ENCODE data around the gene MDH1B. TPM values are rescaled to one million over a fixed set of nuclear protein-coding genes. Genes with fewer than 3 reads are reported as not detected.
A peak's percentile ranks its signal among the peaks of the same experiment; 100 is the strongest.

MDH1B gene
- total RNA-seq, 1 donor from 2014 or later = 1.8 TPM

DNA sequence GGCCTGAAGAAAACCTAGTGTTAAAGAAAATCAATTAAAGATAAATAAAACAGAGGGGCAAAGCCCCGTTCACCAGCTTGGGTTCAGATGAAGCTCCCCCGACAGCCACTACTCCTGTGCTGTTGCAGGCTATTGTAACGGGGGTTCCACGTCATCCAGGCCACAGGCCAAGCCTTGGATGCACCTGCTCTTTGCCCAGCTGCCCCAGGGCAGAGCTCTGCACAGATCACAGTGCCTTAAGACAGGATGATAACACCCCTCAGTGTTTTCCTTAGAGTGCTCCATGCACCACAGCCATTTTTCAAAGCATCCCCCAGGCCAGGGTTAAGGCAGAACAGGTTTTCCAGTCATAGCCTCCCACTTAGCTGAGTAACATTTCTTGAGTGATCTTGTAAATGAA is 32.2 kb upstream of the MDH1B start:
- no peaks in the 10 kb centered on the region for H3K27me3 ChIP-seq (ENCODE audit: control insufficient read depth, insufficient read depth, low read length)
- H3K36me3 ChIP-seq (ENCODE audit: control insufficient read depth, insufficient read depth, low read length) = no peaks in the 10 kb centered on the region
- DNase-seq (ENCODE audit: low read depth) = no peak
- TF ChIP-seq, protein P1, sequence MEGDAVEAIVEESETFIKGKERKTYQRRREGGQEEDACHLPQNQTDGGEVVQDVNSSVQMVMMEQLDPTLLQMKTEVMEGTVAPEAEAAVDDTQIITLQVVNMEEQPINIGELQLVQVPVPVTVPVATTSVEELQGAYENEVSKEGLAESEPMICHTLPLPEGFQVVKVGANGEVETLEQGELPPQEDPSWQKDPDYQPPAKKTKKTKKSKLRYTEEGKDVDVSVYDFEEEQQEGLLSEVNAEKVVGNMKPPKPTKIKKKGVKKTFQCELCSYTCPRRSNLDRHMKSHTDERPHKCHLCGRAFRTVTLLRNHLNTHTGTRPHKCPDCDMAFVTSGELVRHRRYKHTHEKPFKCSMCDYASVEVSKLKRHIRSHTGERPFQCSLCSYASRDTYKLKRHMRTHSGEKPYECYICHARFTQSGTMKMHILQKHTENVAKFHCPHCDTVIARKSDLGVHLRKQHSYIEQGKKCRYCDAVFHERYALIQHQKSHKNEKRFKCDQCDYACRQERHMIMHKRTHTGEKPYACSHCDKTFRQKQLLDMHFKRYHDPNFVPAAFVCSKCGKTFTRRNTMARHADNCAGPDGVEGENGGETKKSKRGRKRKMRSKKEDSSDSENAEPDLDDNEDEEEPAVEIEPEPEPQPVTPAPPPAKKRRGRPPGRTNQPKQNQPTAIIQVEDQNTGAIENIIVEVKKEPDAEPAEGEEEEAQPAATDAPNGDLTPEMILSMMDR (IDR thresholded peaks at IDR 0.05; ENCODE audit: insufficient read depth, low read length, poor library complexity, severe bottlenecking) = no peak
- no peak overlapping the region for H3K4me3 ChIP-seq (ENCODE audit: low read depth, low read length)

DNA sequence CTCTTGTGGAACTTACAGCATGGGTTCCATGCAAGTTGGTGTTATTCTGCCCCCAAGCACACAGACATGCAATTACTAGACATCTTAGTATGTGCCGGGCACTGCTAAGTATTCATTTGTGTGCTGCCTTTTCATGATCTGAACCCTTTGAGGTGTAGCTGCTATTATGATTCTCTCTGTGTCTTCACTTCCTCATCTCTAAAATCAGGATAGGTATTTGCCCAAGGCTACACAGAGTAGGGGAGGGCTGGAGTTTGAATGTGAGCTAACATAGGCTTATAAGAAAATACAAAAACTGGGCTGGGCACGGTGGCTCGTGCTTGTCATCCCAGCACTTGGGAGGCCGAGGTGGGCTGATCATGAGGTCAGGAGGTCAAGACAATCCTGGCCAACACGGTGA is 27.5 kb upstream of the MDH1B start:
- DNase-seq (ENCODE audit: low read depth) = no peak
- H3K4me3 ChIP-seq (ENCODE audit: low read depth, low read length) = no peak overlapping the region
- no peaks in the 10 kb centered on the region for H3K36me3 ChIP-seq (ENCODE audit: control insufficient read depth, insufficient read depth, low read length)
- TF ChIP-seq, protein P1 (IDR thresholded peaks at IDR 0.05; ENCODE audit: insufficient read depth, low read length, poor library complexity, severe bottlenecking) = no peak
- no peaks in the 10 kb centered on the region for H3K27me3 ChIP-seq (ENCODE audit: control insufficient read depth, insufficient read depth, low read length)

DNA sequence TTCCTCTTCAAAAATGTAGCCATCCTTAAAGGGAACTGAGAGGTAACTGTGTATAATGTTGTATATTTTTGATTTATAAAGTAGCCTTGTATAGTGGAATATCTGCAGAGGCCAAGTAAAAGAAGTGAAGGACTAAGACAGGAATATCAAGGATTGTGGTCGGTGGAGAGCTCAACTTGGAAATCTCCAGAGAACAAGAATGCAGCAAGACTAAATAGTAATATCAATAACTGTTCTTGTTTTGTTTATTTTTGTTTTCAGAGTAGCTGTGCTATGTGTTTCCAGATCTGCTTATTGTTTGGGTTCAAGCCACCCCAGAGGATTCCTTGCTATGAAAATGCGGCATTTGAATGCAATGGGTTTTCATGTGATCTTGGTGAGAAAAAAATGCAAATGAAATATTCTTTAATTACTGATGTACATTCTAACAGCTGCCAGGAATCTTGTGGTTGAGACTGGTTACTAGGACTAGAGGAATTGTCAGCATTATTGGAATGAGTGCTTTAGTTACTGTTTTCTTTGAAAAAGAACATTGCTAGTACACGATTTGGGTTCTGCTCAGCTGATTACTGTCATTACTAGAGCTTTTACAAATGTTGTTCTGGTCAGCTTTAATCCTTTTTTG is 25.3 kb upstream of the MDH1B start:
- TF ChIP-seq, protein P1 (IDR thresholded peaks at IDR 0.05; ENCODE audit: insufficient read depth, low read length, poor library complexity, severe bottlenecking) = no peak
- H3K27me3 ChIP-seq (ENCODE audit: control insufficient read depth, insufficient read depth, low read length) = no peaks in the 10 kb centered on the region
- no peaks in the 10 kb centered on the region for H3K36me3 ChIP-seq (ENCODE audit: control insufficient read depth, insufficient read depth, low read length)
- no peak for DNase-seq (ENCODE audit: low read depth)
- H3K4me3 ChIP-seq (ENCODE audit: low read depth, low read length) = no peak overlapping the region

DNA sequence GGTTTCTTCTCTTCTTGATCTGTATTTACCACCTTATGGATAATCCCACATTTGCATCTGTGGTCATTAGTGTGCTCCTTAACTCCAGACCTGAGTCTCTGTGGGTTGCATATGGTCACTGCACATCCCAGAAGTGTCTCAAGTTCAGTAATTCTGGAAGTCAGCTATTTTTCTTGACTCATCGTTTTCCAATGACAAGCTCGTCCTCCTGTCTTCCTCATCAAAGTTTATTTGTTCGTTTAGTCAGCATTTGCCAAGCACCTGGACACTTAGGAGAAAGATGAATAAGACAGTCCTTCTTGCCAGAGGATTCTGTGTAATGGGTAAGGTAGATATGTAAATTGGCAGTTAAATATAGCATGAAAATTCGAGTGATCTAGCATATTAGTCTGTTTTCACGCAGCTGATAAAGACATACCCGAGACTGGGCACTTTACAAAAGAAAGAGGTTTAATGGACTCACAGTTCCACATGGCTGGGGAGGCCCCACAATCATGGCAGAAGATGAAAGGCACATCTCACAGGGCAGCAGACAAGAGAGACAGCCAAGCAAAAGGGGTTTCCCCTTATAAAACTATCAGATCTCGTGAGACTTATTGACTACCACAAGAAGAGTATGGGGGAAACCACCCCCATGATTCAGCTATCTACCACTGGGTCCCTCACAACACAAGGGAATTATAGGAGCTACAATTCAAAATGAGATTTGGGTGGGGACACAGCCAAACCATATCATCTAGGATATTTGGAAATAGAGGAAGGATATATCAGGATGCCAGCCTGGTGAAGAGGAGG is 19.6 kb upstream of the MDH1B start:
- DNase-seq (ENCODE audit: low read depth) = no peak
- TF ChIP-seq, protein P1 (IDR thresholded peaks at IDR 0.05; ENCODE audit: insufficient read depth, low read length, poor library complexity, severe bottlenecking) = no peak
- H3K36me3 ChIP-seq (ENCODE audit: control insufficient read depth, insufficient read depth, low read length) = no peaks in the 10 kb centered on the region
- no peaks in the 10 kb centered on the region for H3K27me3 ChIP-seq (ENCODE audit: control insufficient read depth, insufficient read depth, low read length)
- no peak overlapping the region for H3K4me3 ChIP-seq (ENCODE audit: low read depth, low read length)

DNA sequence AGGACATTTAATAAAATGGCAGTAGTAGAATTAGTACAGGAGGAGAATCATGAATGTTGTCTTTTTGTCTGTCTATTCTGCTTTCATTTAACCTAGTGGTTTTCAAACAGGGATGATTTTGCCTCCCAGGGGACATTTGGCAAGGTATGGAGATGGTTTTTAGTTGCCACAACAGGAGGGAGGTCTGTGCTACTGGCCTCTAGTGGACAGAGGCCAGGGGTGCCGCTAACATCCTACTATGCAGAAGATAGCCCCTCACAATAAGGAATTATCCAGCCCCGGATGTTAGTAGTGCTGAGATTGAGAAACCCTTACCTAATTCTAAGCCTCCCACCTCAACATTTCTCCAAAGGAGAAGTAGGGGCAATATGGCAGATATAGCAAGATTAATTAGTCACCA is 18.6 kb upstream of the MDH1B start:
- Histone ChIP-seq H3K27me3 (ENCODE audit: control insufficient read depth, insufficient read depth, low read length) (no peaks in the 10 kb centered on the region), H3K36me3 (ENCODE audit: control insufficient read depth, insufficient read depth, low read length) (peaks cover 1% of the 10 kb centered on the region), H3K4me3 (ENCODE audit: low read depth, low read length) (no peak overlapping the region)
- no peak for DNase-seq (ENCODE audit: low read depth)
- TF ChIP-seq, protein P1 (IDR thresholded peaks at IDR 0.05; ENCODE audit: insufficient read depth, low read length, poor library complexity, severe bottlenecking) = peak; percentile 65
